Keratinocyte (primary cell): ENCODE measurements around the gene PTPN14. TPM values are rescaled to one million over a fixed set of nuclear protein-coding genes. Genes with fewer than 3 reads are reported as not detected.

Source experiments
- DNase-seq: peaks from one replicate; pipeline ENCODE4 v3.0.0-alpha.2; 2011; ENCODE audit warnings: low read depth, missing footprints, low spot score
- FAIRE-seq: peaks from 2 replicates; lab custom pipeline; 2011; peaks lifted over from hg19 to GRCh38; lab: Jason Lieb, UNC
- H2AFZ ChIP-seq: 2 replicates; pipeline ENCODE4 v1.6.0; 2012; ENCODE audit warnings: low read length, control low read depth, inconsistent platforms; ENCODE audit not compliant: control insufficient read depth
- H3K27ac ChIP-seq: 2 replicates; pipeline ENCODE4 v1.5.1; 2011; ENCODE audit warnings: low read length; ENCODE audit not compliant: control insufficient read depth, insufficient read depth
- H3K27me3 ChIP-seq: 3 replicates; pipeline ENCODE4 v1.6.0; 2011; ENCODE audit warnings: low read length; ENCODE audit not compliant: control insufficient read depth, insufficient read depth; ENCODE audit errors: extremely low read depth
- H3K36me3 ChIP-seq, 2 experiments: 2 replicates in 1 of 2; 3 replicates in 1 of 2; pipeline ENCODE4 v1.5.1; 2011; ENCODE audit warnings: low read length in 2 of 2, mild to moderate bottlenecking in 1 of 2; ENCODE audit not compliant: control insufficient read depth in 2 of 2, insufficient read depth in 2 of 2; ENCODE audit errors: extremely low read depth in 1 of 2
- H3K4me1 ChIP-seq: 3 replicates; pipeline ENCODE4 v1.5.1; 2011; ENCODE audit warnings: low read length; ENCODE audit not compliant: control insufficient read depth, insufficient read depth; ENCODE audit errors: extremely low read depth
- H3K4me2 ChIP-seq: 3 replicates; pipeline ENCODE4 v1.6.0; 2011; ENCODE audit warnings: low read depth, low read length; ENCODE audit not compliant: control insufficient read depth, insufficient read depth; ENCODE audit errors: extremely low read depth
- H3K4me3 ChIP-seq, 3 experiments: fragments of 200-600 bp in 1 of 3; sonication (generic) in 1 of 3; 2 replicates in 2 of 3; 3 replicates in 1 of 3; pipeline ENCODE4 v1.5.1; 2011 to 2016; ENCODE audit warnings: low read length in 3 of 3, mild to moderate bottlenecking in 3 of 3, control low read depth in 2 of 3, inconsistent platforms in 1 of 3, low read depth in 1 of 3, mixed read lengths in 1 of 3, mixed run types in 1 of 3, moderate library complexity in 1 of 3; ENCODE audit not compliant: control insufficient read depth in 2 of 3, insufficient read depth in 2 of 3; ENCODE audit errors: extremely low read depth in 1 of 3
- H3K79me2 ChIP-seq: 2 replicates; pipeline ENCODE4 v1.6.0; 2012; ENCODE audit warnings: low read length; ENCODE audit not compliant: control insufficient read depth, insufficient read depth
- H3K9ac ChIP-seq: 3 replicates; pipeline ENCODE4 v1.6.0; 2011; ENCODE audit warnings: low read length; ENCODE audit not compliant: control insufficient read depth, insufficient read depth; ENCODE audit errors: extremely low read depth
- H3K9me1 ChIP-seq: 3 replicates; pipeline ENCODE4 v1.6.0; 2011; ENCODE audit warnings: low read length; ENCODE audit not compliant: control insufficient read depth, insufficient read depth; ENCODE audit errors: extremely low read depth
- H3K9me3 ChIP-seq: 2 replicates; pipeline ENCODE4 v1.5.1; 2012; ENCODE audit warnings: low read depth, low read length; ENCODE audit not compliant: control insufficient read depth
- H4K20me1 ChIP-seq: 3 replicates; pipeline ENCODE4 v1.6.0; 2011; ENCODE audit warnings: low read length; ENCODE audit not compliant: control insufficient read depth, insufficient read depth; ENCODE audit errors: extremely low read depth
- EZH2 ChIP-seq: IDR thresholded peaks from one replicate; pipeline ENCODE4 v1.6.1; 2012; ENCODE audit warnings: inconsistent platforms, mild to moderate bottlenecking, low read length, moderate library complexity
- dilution Hi-C: fragments of 300-500 bp; cut with MboI; formaldehyde crosslinking; loops from one replicate; pipeline ENCODE4 v1.7.0; 2020; ENCODE audit warnings: low sequenced_read_pairs; ENCODE audit not compliant: extremely low pct_ligation_motif_present
- polyA plus RNA-seq, 5 experiments: library from polyadenylated mRNA; depleted of rRNA in 3 of 5; stranded (reverse) in 3 of 5; stranded (forward) in 1 of 5; unstranded in 1 of 5; fragments of >200 nt; gene quantifications; 1 replicate in 1 of 5; 2 replicates in 3 of 5; 3 replicates in 1 of 5; pipeline versions ENCODE4 v1.2.1 to v1.2.3, GENCODE V29; 2011 to 2012; ENCODE audit warnings: missing spikeins in 2 of 5, low read depth in 1 of 5, low replicate concordance in 1 of 5
- TF ChIP-seq, protein P1 (sequence below), 3 experiments: IDR thresholded peaks in 1 of 3; conservative IDR thresholded peaks in 1 of 3; optimal IDR thresholded peaks in 1 of 3; 2 replicates in 2 of 3; 3 replicates in 1 of 3; pipeline versions ENCODE3 to v1.5.1; 2011; ENCODE audit warnings: low read length in 3 of 3, mild to moderate bottlenecking in 3 of 3, moderate library complexity in 2 of 3, control low read depth in 1 of 3, inconsistent platforms in 1 of 3; ENCODE audit not compliant: insufficient read depth in 2 of 3; ENCODE audit errors: extremely low read depth in 1 of 3

Gene PTPN14
- polyA plus RNA-seq, 1 donor (not counting 4 experiments of a cell fraction or from before 2014, with no cell fraction given), result 29.9 TPM

DNA sequence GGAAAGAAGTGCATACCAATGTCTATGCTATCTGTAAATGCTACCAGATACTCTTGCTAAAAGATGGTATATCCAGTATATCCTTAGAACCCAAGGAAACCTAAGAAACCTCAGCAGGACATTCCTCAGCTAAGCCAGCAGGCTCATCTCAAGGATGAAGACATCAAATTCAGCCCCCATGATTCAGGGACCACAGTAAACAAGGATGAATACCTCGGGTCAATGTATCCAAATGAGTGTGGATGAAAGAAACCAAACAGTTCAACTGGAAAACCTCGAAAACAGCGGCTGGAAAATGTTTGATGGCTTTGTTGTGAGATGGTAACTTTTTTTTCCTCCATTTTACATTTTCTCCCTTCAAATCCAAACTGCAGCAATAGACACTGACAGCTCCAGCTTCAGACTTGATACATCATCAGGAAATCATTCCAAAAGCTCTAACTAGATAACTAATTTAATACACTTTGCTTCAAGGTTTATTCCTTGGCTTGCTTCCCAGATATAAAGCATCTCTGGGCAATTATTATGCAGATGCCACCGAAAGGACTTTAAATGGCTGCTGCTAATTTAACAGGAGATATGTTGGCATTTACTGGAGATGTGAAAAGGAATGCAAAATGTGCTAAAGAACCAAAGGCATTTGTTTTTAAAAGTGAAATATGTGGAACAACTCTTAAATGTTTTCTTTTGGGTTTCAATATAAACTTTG, 196.8 kb downstream of the PTPN14 start:
- H3K4me2 ChIP-seq, result no peak overlapping the region
- DNase-seq (no peak), FAIRE-seq (no peak)
- no peak overlapping the region for H3K9ac ChIP-seq
- no peaks in the 10 kb centered on the region for H3K9me1 ChIP-seq
- H3K27ac ChIP-seq, result no peak overlapping the region
- H4K20me1 ChIP-seq, result no peaks in the 10 kb centered on the region
- no peaks in the 10 kb centered on the region for H3K79me2 ChIP-seq
- no peak overlapping the region for H3K4me3 ChIP-seq
- H3K36me3 ChIP-seq, result peaks cover 41 to 51% of the 10 kb centered on the region in 2 experiments
- no peaks in the 10 kb centered on the region for H3K4me1 ChIP-seq
- no peak overlapping the region for H2AFZ ChIP-seq
- no peaks in the 10 kb centered on the region for H3K27me3 ChIP-seq
- dilution Hi-C loops, result no loop called here
- TF ChIP-seq, protein P1, sequence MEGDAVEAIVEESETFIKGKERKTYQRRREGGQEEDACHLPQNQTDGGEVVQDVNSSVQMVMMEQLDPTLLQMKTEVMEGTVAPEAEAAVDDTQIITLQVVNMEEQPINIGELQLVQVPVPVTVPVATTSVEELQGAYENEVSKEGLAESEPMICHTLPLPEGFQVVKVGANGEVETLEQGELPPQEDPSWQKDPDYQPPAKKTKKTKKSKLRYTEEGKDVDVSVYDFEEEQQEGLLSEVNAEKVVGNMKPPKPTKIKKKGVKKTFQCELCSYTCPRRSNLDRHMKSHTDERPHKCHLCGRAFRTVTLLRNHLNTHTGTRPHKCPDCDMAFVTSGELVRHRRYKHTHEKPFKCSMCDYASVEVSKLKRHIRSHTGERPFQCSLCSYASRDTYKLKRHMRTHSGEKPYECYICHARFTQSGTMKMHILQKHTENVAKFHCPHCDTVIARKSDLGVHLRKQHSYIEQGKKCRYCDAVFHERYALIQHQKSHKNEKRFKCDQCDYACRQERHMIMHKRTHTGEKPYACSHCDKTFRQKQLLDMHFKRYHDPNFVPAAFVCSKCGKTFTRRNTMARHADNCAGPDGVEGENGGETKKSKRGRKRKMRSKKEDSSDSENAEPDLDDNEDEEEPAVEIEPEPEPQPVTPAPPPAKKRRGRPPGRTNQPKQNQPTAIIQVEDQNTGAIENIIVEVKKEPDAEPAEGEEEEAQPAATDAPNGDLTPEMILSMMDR (optimal IDR thresholded peaks at IDR 0.05 in 1 of 3, IDR thresholded peaks at IDR 0.05 in 1 of 3, conservative IDR thresholded peaks at IDR 0.05 in 1 of 3; ENCODE audit: extremely low read depth in 1 of 3, insufficient read depth in 2 of 3, low read length in 3 of 3), result no peak
- TF ChIP-seq EZH2, result no peak
- no peaks in the 10 kb centered on the region for H3K9me3 ChIP-seq

DNA sequence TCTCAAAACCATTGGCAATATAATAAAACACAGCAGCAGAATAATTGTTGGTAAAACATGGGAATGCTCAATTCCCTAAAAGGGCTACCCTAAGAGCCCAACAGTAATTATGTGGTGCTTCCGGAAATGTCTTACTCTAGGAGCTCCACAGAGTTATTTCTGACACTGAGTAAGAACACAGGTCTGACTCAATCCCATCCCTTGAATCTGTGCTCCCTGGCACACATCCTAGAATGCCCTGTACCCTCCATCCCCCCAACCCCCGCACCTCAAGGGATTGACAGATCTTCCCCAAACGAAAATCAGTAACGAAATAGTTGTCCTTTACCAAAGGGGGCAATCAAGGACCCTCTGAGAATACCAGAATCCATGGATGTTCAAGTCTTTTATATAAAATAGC, 198.6 kb downstream of the PTPN14 start:
- Histone ChIP-seq H3K27me3 (no peaks in the 10 kb centered on the region), H3K79me2 (no peaks in the 10 kb centered on the region), H3K36me3 (peaks cover 41 to 52% of the 10 kb centered on the region in 2 experiments), H4K20me1 (no peaks in the 10 kb centered on the region), H3K9ac (no peak overlapping the region), H3K9me3 (no peaks in the 10 kb centered on the region), H3K4me3 (no peak overlapping the region), H3K4me1 (no peaks in the 10 kb centered on the region), H2AFZ (no peak overlapping the region), H3K27ac (no peak overlapping the region), H3K4me2 (no peak overlapping the region), H3K9me1 (no peaks in the 10 kb centered on the region)
- DNase-seq (no peak), FAIRE-seq (no peak)
- dilution Hi-C loops, result no loop called here
- no peak for TF ChIP-seq EZH2
- TF ChIP-seq, protein P1 (optimal IDR thresholded peaks at IDR 0.05 in 1 of 3, IDR thresholded peaks at IDR 0.05 in 1 of 3, conservative IDR thresholded peaks at IDR 0.05 in 1 of 3; ENCODE audit: extremely low read depth in 1 of 3, insufficient read depth in 2 of 3, low read length in 3 of 3), result no peak
